Psoas muscle (tissue), 8 donors: ENCODE data around the gene FBXL5. TPM values are rescaled to one million over a fixed set of nuclear protein-coding genes. Genes with fewer than 3 reads are reported as not detected.
A peak's percentile ranks its signal among the peaks of the same experiment; 100 is the strongest.

ENCODE experiments used
- ATAC-seq, 4 donors: fragments of 200-7000 bp; cut with Tn5 transposase; one replicate each; pipeline ENCODE4 v1.9.1; 2020; ENCODE audit warnings: moderate library complexity in 3 of 4, mild to moderate bottlenecking in 2 of 4
- DNase-seq, 2 donors: peaks; one replicate each; pipeline ENCODE4 v3.0.0-alpha.2; 2020
- H3K27ac ChIP-seq: fragments of 200-600 bp; one replicate; pipeline ENCODE4 v1.8.0; 2022
- H3K27me3 ChIP-seq, 3 donors: fragments of 200-600 bp in 1 of 3; one replicate each; pipeline versions ENCODE4 v1.6.1 to v1.8.0; 2013 to 2022; ENCODE audit warnings: low read length in 2 of 3, mild to moderate bottlenecking in 2 of 3, moderate library complexity in 1 of 3; ENCODE audit not compliant: insufficient read depth in 3 of 3
- H3K36me3 ChIP-seq, 2 donors: fragments of 200-600 bp in 1 of 2; one replicate each; pipeline versions ENCODE4 v1.6.1 to v1.8.0; 2013 to 2022; ENCODE audit warnings: low read depth in 1 of 2, mild to moderate bottlenecking in 1 of 2, moderate library complexity in 1 of 2; ENCODE audit not compliant: insufficient read depth in 1 of 2
- H3K4me1 ChIP-seq: fragments of 200-600 bp; one replicate; pipeline ENCODE4 v1.8.0; 2022
- H3K4me3 ChIP-seq: fragments of 200-600 bp; one replicate; pipeline ENCODE4 v1.8.0; 2022; ENCODE audit warnings: mild to moderate bottlenecking
- H3K9me3 ChIP-seq: fragments of 200-600 bp; one replicate; pipeline ENCODE4 v1.8.0; 2022
- CTCF ChIP-seq: fragments of 200-600 bp; IDR thresholded peaks from one replicate; pipeline ENCODE4 v1.8.0; 2022; ENCODE audit warnings: antibody characterized with exemption
- WGBS, 3 donors: extraction: QIAGEN DNeasy Blood & Tissue Kit; methylation state at CpG; one replicate each; pipeline versions ENCODE4 v1.1.6 to v1.1.7; 2013; 5-methylcytosine and 5-hydroxymethylcytosine counted together
- intact Hi-C, 2 donors: fragments of 100-400 bp; cut with DNase I; formaldehyde crosslinking; loops; one replicate each; pipeline versions ENCODE4 v1.11.0 to v1.14.2; 2022
- polyA plus RNA-seq, 3 donors: library from polyadenylated mRNA; stranded (reverse); fragments of 200-250 nt; gene quantifications; one replicate each; pipeline ENCODE4 v1.2.3, GENCODE V29; 2013
- total RNA-seq, 4 donors: library from RNA; stranded (reverse); fragmentation: NEBNext Ultra II Directional in 2 of 4; extraction: Animal tissue kit (Norgen Biotek cat#: 25700) in 2 of 4; gene quantifications; one replicate each; pipeline versions ENCODE4 v1.2.1 to v1.2.4, GENCODE V29; 2021 to 2023
- donor health status: healthy with polysubstance abuse.
- donor health status: DM: no; HTN: no; CAD: no; lungs with moderate emphysema.
- donor health status: Bipolar disorder and iron deficiency.
- donor health status: healthy.
- donor health status: DM: yes; HTN: yes; CAD: no.
- donor health status: DM: no; HTN: no; CAD: no.
- donor health status: DM: no; HTN: no; CAD: no.
- donor health status: DM: yes; HTN: yes; CAD: no.

The FBXL5 gene
- total and polyA plus RNA-seq, 7 donors: 46.1 to 91.2 (median 56.8) TPM

- H3K36me3 ChIP-seq: peaks cover 0 to 51% of the 10 kb centered on the region in 2 donors
- H3K4me3 ChIP-seq: no peak overlapping the region
- H3K9me3 ChIP-seq: no peaks in the 10 kb centered on the region
- 88 to 94% (median 92%) methylated on average over 5 of the region's 5 CpGs for WGBS, 3 donors
- intact Hi-C loops: no loop called here
- DNase-seq (no peak), ATAC-seq (no peak)
- peaks cover 9% of the 10 kb centered on the region for H3K4me1 ChIP-seq
- no peak overlapping the region for H3K27ac ChIP-seq
- H3K27me3 ChIP-seq: no peaks in the 10 kb centered on the region
- TF ChIP-seq CTCF: no peak
These were observed 49.6 kb downstream of the FBXL5 start for GRCh38 chr4:15605537-15605936.

GRCh38 chr4:15601862-15602261 lies 53.3 kb downstream of the FBXL5 start:
- peaks cover 4% of the 10 kb centered on the region for H3K4me1 ChIP-seq
- no peak for DNase-seq
- H3K36me3 ChIP-seq: peaks cover 0 to 50% of the 10 kb centered on the region in 2 donors
- no peak for ATAC-seq
- H3K27ac ChIP-seq: no peak overlapping the region
- H3K9me3 ChIP-seq: no peaks in the 10 kb centered on the region
- H3K27me3 ChIP-seq: no peaks in the 10 kb centered on the region
- 91 to 98% (median 95%) methylated on average over 2 of the region's 2 CpGs for WGBS, 3 donors
- TF ChIP-seq CTCF: no peak
- intact Hi-C loops: no loop called here
- no peak overlapping the region for H3K4me3 ChIP-seq

- Histone ChIP-seq H3K27me3 (no peaks in the 10 kb centered on the region), H3K4me3 (no peak overlapping the region), H3K27ac (no peak overlapping the region), H3K4me1 (peaks cover 4% of the 10 kb centered on the region), H3K36me3 (peaks cover 0 to 44% of the 10 kb centered on the region in 2 donors), H3K9me3 (no peaks in the 10 kb centered on the region)
- WGBS, 3 donors: 95 to 97% (median 96%) methylated on average over 3 of the region's 3 CpGs
- DNase-seq (no peak), ATAC-seq (peak in 1 of 4 donors; percentile 26)
- TF ChIP-seq CTCF: no peak
- intact Hi-C loops: no loop called here
These were observed 55.0 kb downstream of the FBXL5 start for GRCh38 chr4:15600176-15600575.

- ATAC-seq (no peak), DNase-seq (no peak)
- peaks cover 0 to 36% of the 10 kb centered on the region in 2 donors for H3K36me3 ChIP-seq
- intact Hi-C loops: no loop called here
- H3K4me3 ChIP-seq: no peak overlapping the region
- no peaks in the 10 kb centered on the region for H3K27me3 ChIP-seq
- 95 to 97% (median 96%) methylated on average over 4 of the region's 4 CpGs for WGBS, 3 donors
- H3K4me1 ChIP-seq: peaks cover 4% of the 10 kb centered on the region
- no peak overlapping the region for H3K27ac ChIP-seq
- H3K9me3 ChIP-seq: no peaks in the 10 kb centered on the region
- no peak for TF ChIP-seq CTCF
These were observed 56.5 kb downstream of the FBXL5 start for GRCh38 chr4:15598644-15599043.

- TF ChIP-seq CTCF: no peak
- Histone ChIP-seq H3K4me1 (peaks cover 21% of the 10 kb centered on the region), H3K27ac (no peak overlapping the region), H3K4me3 (no peak overlapping the region), H3K27me3 (no peaks in the 10 kb centered on the region), H3K9me3 (no peaks in the 10 kb centered on the region), H3K36me3 (peaks cover 0 to 10% of the 10 kb centered on the region in 2 donors)
- peak in 2 of 4 donors; percentile 51 to 53 for ATAC-seq
- intact Hi-C loops: no loop called here
- DNase-seq: no peak
- 32 to 36% (median 33%) methylated on average over 3 of the region's 3 CpGs for WGBS, 3 donors
These were observed 62.4 kb downstream of the FBXL5 start for GRCh38 chr4:15592799-15593198.
